Erythroblast (primary cell): ENCODE results near the gene ABCC6.
"Not testable (repeated sequence)": the region's sequence is repeated elsewhere in the genome, so short reads cannot be mapped to it uniquely, and the experiment has no call there.

Experiments used
- DNase-seq, 2 experiments: peaks; one replicate each; lab custom pipeline; 2025; lab: John Stamatoyannopoulos, UW
- GATA1 ChIP-seq: IDR thresholded peaks from 2 replicates; pipeline ENCODE4 v1.6.1; 2011; ENCODE audit warnings: low read depth, mild to moderate bottlenecking, control low read depth, low read length, moderate library complexity
- POLR2A ChIP-seq: IDR thresholded peaks from 2 replicates; pipeline ENCODE4 v1.6.1; 2011; ENCODE audit warnings: mild to moderate bottlenecking, low read length

The ABCC6 gene

GRCh38 chr16:16175296-16175695 lies 48.0 kb downstream of the ABCC6 start:
- no peak for DNase-seq
- TF ChIP-seq POLR2A (no peak), GATA1 (no peak)

- TF ChIP-seq POLR2A (no peak), GATA1 (no peak)
- DNase-seq = no peak
These were observed 50.3 kb downstream of the ABCC6 start for GRCh38 chr16:16172991-16173390.

GRCh38 chr16:16171332-16171919 lies 51.9 kb downstream of the ABCC6 start:
- DNase-seq = no peak
- TF ChIP-seq POLR2A (no peak), GATA1 (no peak)

GRCh38 chr16:16169615-16170014 lies 53.7 kb downstream of the ABCC6 start:
- no peak for TF ChIP-seq POLR2A
- no peak for TF ChIP-seq GATA1
- DNase-seq = no peak

- peak in 1 of 2 experiments; percentile 15 for DNase-seq
- TF ChIP-seq POLR2A (no peak), GATA1 (no peak)
These were observed 54.9 kb downstream of the ABCC6 start for GRCh38 chr16:16168431-16168830.

GRCh38 chr16:16167927-16168326 lies 55.4 kb downstream of the ABCC6 start:
- no peak for DNase-seq
- TF ChIP-seq POLR2A (no peak), GATA1 (no peak)

GRCh38 chr16:16166949-16167348 lies 56.3 kb downstream of the ABCC6 start:
- DNase-seq = no peak
- TF ChIP-seq GATA1 = no peak
- no peak for TF ChIP-seq POLR2A

- TF ChIP-seq GATA1 (no peak), POLR2A (no peak)
- DNase-seq = no peak
These were observed 57.2 kb downstream of the ABCC6 start for GRCh38 chr16:16166085-16166484.

GRCh38 chr16:16164243-16164642 lies 59.1 kb downstream of the ABCC6 start:
- no peak for DNase-seq
- no peak for TF ChIP-seq GATA1

- no peak for TF ChIP-seq GATA1
- TF ChIP-seq POLR2A = no peak
- no peak for DNase-seq
These were observed 59.7 kb downstream of the ABCC6 start for GRCh38 chr16:16163571-16163970.

GRCh38 chr16:16163109-16163508 lies 60.2 kb downstream of the ABCC6 start:
- no peak for DNase-seq
- TF ChIP-seq POLR2A (no peak), GATA1 (no peak)

GRCh38 chr16:16162591-16162990 lies 60.7 kb downstream of the ABCC6 start:
- no peak for TF ChIP-seq GATA1
- TF ChIP-seq POLR2A = no peak
- DNase-seq = no peak

- not testable (repeated sequence) for DNase-seq
These were observed 61.5 kb downstream of the ABCC6 start for GRCh38 chr16:16161840-16162239.

GRCh38 chr16:16161319-16161718 lies 62.0 kb downstream of the ABCC6 start:
- no peak for TF ChIP-seq POLR2A
- no peak for TF ChIP-seq GATA1
- no peak for DNase-seq

- TF ChIP-seq POLR2A (no peak), GATA1 (no peak)
- DNase-seq = no peak
These were observed 63.6 kb downstream of the ABCC6 start for GRCh38 chr16:16159662-16160061.
